ENCODE measurements around the gene FAN1. TPM values are rescaled to one million over a fixed set of nuclear protein-coding genes. Genes with fewer than 3 reads are reported as not detected.

The FAN1 gene
- total and polyA plus RNA-seq, 2 donors (not counting 3 experiments of a cell fraction or from before 2014, with no cell fraction given) = 4.3 to 11.7 TPM

- H3K36me3 ChIP-seq (ENCODE audit: control insufficient read depth in 2 of 2, extremely low read depth in 1 of 2, insufficient read depth in 2 of 2, low read length in 2 of 2) = no peaks in the 10 kb centered on the region
- no peak overlapping the region for H2AFZ ChIP-seq (ENCODE audit: low read depth, low read length)
- H3K9ac ChIP-seq (replicated peaks; ENCODE audit: extremely low read depth, insufficient read depth, low read length) = no peak overlapping the region
- H3K4me1 ChIP-seq (ENCODE audit: control insufficient read depth, extremely low read depth, insufficient read depth, low read length) = no peaks in the 10 kb centered on the region
- H3K4me3 ChIP-seq (replicated peaks in 1 of 3; ENCODE audit: insufficient read depth in 1 of 3, low read depth in 1 of 3, low read length in 3 of 3) = no peak overlapping the region
- no peaks in the 10 kb centered on the region for H3K9me3 ChIP-seq (replicated peaks; ENCODE audit: control insufficient read depth, insufficient read depth, low read length)
- DNase-seq (ENCODE audit: low read depth, low spot score) (no peak), FAIRE-seq (no peak)
- no peaks in the 10 kb centered on the region for H3K9me1 ChIP-seq (replicated peaks; ENCODE audit: control insufficient read depth, extremely low read depth, insufficient read depth, low read length)
- CTCF ChIA-PET = no interaction called here
- no TSS peak for BruUV-seq (replicated peaks)
- intact Hi-C loops (cut with micrococcal nuclease) = no loop called here
- no peaks in the 10 kb centered on the region for H3K27me3 ChIP-seq (ENCODE audit: control insufficient read depth in 2 of 2, insufficient read depth in 2 of 2, low read length in 2 of 2)
- H4K20me1 ChIP-seq (replicated peaks; ENCODE audit: control insufficient read depth, extremely low read depth, insufficient read depth, low read length) = no peaks in the 10 kb centered on the region
- H3K27ac ChIP-seq (ENCODE audit: insufficient read depth, low read depth, low read length) = no peak overlapping the region
- TF ChIP-seq EZH2 (IDR thresholded peaks at IDR 0.05; ENCODE audit: borderline replicate concordance, low read depth, low read length, severe bottlenecking) (no peak), CTCF (IDR thresholded peaks at IDR 0.05; ENCODE audit: extremely low read depth in 1 of 2, insufficient read depth in 1 of 2, low read depth in 1 of 2, low read length in 2 of 2) (no peak), JUN (IDR thresholded peaks at IDR 0.05; ENCODE audit: borderline replicate concordance, insufficient read depth, insufficient read length, low read depth) (no peak), MAX (IDR thresholded peaks at IDR 0.05; ENCODE audit: insufficient read depth, insufficient read length) (no peak), POLR2AphosphoS5 (IDR thresholded peaks at IDR 0.05; ENCODE audit: insufficient read depth, low read depth, low read length) (no peak), FOS (IDR thresholded peaks at IDR 0.05; ENCODE audit: borderline replicate concordance, insufficient read depth, low read length) (no peak), MYC (IDR thresholded peaks at IDR 0.05; ENCODE audit: low read depth, low read length) (no peak), GATA2 (IDR thresholded peaks at IDR 0.05; ENCODE audit: insufficient read depth, insufficient read length, low read depth, low read length) (no peak), POLR2A (IDR thresholded peaks at IDR 0.05; ENCODE audit: low read depth, low read length) (no peak)
- POLR2A ChIA-PET = no interaction called here
- no peak overlapping the region for H3K4me2 ChIP-seq (ENCODE audit: insufficient read depth, low read length)
- dilution Hi-C loops (cut with MboI; ENCODE audit: extremely low pct_ligation_motif_present, low sequenced_read_pairs) = no loop called here
- no peaks in the 10 kb centered on the region for H3K79me2 ChIP-seq (ENCODE audit: control insufficient read depth, insufficient read depth, low read length)
These were observed 38.5 kb upstream of the FAN1 start for GRCh38 chr15:30865257-30865656.
